NCI-H146 treated with DMSO at 0.1 percent for 48 hours (cell line): ENCODE data around the gene IBA57.
"Not testable (repeated sequence)": the region's sequence is repeated elsewhere in the genome, so short reads cannot be mapped to it uniquely, and the experiment has no call there.

ENCODE experiments used
- DNase-seq: peaks from one replicate; lab custom pipeline; 2025; ENCODE audit not compliant: unreplicated experiment; lab: John Stamatoyannopoulos, UW

IBA57 gene

GRCh38 chr1:228184152-228184551, 18.5 kb downstream of the IBA57 start:
- no peak for DNase-seq

GRCh38 chr1:228185641-228185965, 20.0 kb downstream of the IBA57 start:
- DNase-seq, result no peak

GRCh38 chr1:228188249-228188648, 22.6 kb downstream of the IBA57 start:
- DNase-seq, result not testable (repeated sequence)

- DNase-seq, result no peak
Observed at GRCh38 chr1:228190182-228190581, 24.6 kb downstream of the IBA57 start.

GRCh38 chr1:228190778-228191177, 25.2 kb downstream of the IBA57 start:
- no peak for DNase-seq

- no peak for DNase-seq
Observed at GRCh38 chr1:228194436-228194835, 28.8 kb downstream of the IBA57 start.

- DNase-seq, result no peak
Observed at GRCh38 chr1:228194921-228195812, 29.6 kb downstream of the IBA57 start.

GRCh38 chr1:228197555-228198147, 32.0 kb downstream of the IBA57 start:
- DNase-seq, result no peak

GRCh38 chr1:228198977-228199590, 33.5 kb downstream of the IBA57 start:
- DNase-seq, result no peak

- DNase-seq, result no peak
Observed at GRCh38 chr1:228204958-228205357, 39.4 kb downstream of the IBA57 start.

- no peak for DNase-seq
Observed at GRCh38 chr1:228205526-228206436, 40.2 kb downstream of the IBA57 start.

- no peak for DNase-seq
Observed at GRCh38 chr1:228206582-228207351, 41.2 kb downstream of the IBA57 start.

GRCh38 chr1:228207381-228207810, 41.8 kb downstream of the IBA57 start:
- no peak for DNase-seq

GRCh38 chr1:228207851-228208821, 42.5 kb downstream of the IBA57 start, which contains the start of gene OBSCN:
Gene OBSCN, plus strand, starts transcription at chr1:228208044. Its CDS starts 3,740 bp downstream, at chr1:228211784.
- DNase-seq, result no peak

GRCh38 chr1:228208831-228209551, 43.4 kb downstream of the IBA57 start:
- DNase-seq, result no peak

- DNase-seq, result no peak
Observed at GRCh38 chr1:228209657-228210056, 44.1 kb downstream of the IBA57 start.

GRCh38 chr1:228210076-228210651, 44.6 kb downstream of the IBA57 start:
- DNase-seq, result no peak
